ENCODE data around the gene LY6G6D.

Gene LY6G6D

DNA sequence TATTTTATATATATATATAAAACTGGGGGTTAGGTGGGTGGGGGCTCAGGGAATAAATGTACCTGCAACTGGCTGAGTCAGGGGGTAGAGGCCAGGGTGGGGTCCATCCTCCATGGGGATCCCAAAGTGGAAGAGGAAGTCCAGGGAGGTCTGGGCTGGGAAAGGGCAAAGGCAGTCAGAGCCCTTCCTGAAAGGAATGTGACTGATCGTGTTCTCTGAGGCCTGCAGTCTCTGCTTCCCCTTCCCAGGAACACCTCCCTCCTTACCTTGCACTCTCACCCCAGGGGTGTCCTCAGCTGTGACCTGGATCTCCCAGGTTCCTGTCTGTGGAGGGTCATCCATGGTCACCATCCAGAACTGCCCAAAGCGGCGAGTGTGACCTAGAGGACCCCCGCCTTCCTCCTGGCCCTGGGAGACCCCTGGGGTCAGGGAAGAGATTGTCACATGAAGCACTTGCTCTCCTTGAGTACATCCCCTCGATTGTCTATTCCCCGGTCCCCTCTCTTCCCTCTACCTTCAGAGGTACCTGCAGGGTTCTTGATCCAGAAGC is 52.0 kb downstream of the LY6G6D start:
- no peak for DNase-seq
